ENCODE measurements around the gene RAD51B. TPM values are rescaled to one million over a fixed set of nuclear protein-coding genes. Genes with fewer than 3 reads are reported as not detected.

RAD51B gene
- total RNA-seq, 2 donors from 2014 or later: 9.3 to 12.1 TPM

DNA sequence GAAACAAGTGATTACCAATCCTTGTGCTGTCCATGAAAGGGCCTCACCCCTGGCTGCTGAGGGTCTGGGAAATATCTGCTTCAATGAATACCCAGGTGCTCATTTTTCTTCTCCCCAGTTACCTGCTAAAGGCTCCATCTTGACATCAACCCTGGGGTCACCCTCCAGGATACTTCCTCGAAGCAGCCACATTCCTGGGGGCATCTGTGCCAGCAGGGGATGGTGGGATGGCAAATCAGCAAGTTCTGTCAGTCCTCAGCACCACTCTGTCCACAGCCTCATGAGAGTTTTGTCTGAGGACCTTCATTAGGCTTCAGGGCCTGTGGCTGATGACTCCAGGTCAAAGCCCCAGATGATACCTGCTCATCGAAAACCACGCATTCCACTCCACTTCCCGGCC, 848.4 kb downstream of the RAD51B start:
- Histone ChIP-seq H3K9me3 (no peaks in the 10 kb centered on the region), H3K27ac (no peak overlapping the region), H3K27me3 (replicated peaks; ENCODE audit: insufficient read depth) (no peaks in the 10 kb centered on the region), H3K36me3 (no peaks in the 10 kb centered on the region), H3K4me3 (no peak overlapping the region), H3K4me1 (ENCODE audit: control insufficient read depth in 1 of 2, low read depth in 2 of 2) (peaks cover 28 to 89% of the 10 kb centered on the region in 2 donors)
- DNase-seq (ENCODE audit: low spot score): no peak
- TF ChIP-seq, protein P1, sequence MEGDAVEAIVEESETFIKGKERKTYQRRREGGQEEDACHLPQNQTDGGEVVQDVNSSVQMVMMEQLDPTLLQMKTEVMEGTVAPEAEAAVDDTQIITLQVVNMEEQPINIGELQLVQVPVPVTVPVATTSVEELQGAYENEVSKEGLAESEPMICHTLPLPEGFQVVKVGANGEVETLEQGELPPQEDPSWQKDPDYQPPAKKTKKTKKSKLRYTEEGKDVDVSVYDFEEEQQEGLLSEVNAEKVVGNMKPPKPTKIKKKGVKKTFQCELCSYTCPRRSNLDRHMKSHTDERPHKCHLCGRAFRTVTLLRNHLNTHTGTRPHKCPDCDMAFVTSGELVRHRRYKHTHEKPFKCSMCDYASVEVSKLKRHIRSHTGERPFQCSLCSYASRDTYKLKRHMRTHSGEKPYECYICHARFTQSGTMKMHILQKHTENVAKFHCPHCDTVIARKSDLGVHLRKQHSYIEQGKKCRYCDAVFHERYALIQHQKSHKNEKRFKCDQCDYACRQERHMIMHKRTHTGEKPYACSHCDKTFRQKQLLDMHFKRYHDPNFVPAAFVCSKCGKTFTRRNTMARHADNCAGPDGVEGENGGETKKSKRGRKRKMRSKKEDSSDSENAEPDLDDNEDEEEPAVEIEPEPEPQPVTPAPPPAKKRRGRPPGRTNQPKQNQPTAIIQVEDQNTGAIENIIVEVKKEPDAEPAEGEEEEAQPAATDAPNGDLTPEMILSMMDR (IDR thresholded peaks at IDR 0.05): no peak
- ATAC-seq (ENCODE audit: insufficient number of reproducible peaks, low FRiP score, low read depth): no peak

DNA sequence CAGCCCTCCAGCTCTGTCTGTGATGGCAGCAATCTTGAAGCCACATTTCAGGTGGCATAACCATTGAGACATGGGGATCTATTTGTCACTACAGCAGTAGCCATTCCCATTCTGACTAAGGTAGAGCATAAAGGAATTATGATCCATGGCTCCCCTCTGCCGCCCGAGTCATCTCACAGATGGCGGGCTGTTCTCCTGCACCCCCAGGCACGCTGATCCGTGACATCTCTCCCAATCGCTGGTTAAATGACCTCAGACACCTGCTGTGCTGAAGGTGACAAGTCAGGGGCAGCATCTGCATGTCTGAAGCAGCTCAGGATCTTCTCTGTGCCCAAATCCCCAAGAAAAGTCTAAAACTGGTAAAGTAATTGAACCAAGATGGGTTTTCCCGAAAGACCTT, 849.0 kb downstream of the RAD51B start:
- ATAC-seq (ENCODE audit: insufficient number of reproducible peaks, low FRiP score, low read depth): no peak
- Histone ChIP-seq H3K4me1 (ENCODE audit: control insufficient read depth in 1 of 2, low read depth in 2 of 2) (peaks cover 28 to 89% of the 10 kb centered on the region in 2 donors), H3K9me3 (no peaks in the 10 kb centered on the region), H3K36me3 (no peaks in the 10 kb centered on the region), H3K27me3 (replicated peaks; ENCODE audit: insufficient read depth) (no peaks in the 10 kb centered on the region), H3K4me3 (no peak overlapping the region), H3K27ac (no peak overlapping the region)
- TF ChIP-seq, protein P1 (IDR thresholded peaks at IDR 0.05): no peak
- no peak for DNase-seq (ENCODE audit: low spot score)

DNA sequence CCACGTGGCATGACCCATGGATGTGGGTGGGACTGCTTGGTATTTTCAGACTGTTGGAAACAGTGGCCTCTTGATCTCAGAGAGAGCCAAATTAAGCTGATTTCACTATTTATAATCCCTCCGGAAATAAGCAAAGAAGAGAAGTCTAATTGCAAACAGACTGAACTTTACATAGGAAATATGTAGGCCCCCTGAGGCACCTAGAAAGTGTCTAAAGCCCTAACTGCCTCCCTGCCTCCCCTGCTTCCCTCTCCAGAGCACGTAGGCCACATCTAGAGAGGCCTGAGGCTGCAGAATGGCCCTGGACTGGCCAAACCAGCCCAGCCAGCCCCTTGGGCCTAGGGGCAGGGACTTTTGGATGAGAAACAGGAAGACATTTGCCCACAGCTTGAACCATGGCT, 849.5 kb downstream of the RAD51B start:
- TF ChIP-seq, protein P1 (IDR thresholded peaks at IDR 0.05): no peak
- Histone ChIP-seq H3K27me3 (replicated peaks; ENCODE audit: insufficient read depth) (no peaks in the 10 kb centered on the region), H3K4me3 (no peak overlapping the region), H3K36me3 (no peaks in the 10 kb centered on the region), H3K4me1 (ENCODE audit: control insufficient read depth in 1 of 2, low read depth in 2 of 2) (peaks cover 28 to 84% of the 10 kb centered on the region in 2 donors), H3K9me3 (no peaks in the 10 kb centered on the region), H3K27ac (no peak overlapping the region)
- ATAC-seq (ENCODE audit: insufficient number of reproducible peaks, low FRiP score, low read depth) (no peak), DNase-seq (ENCODE audit: low spot score) (no peak)

DNA sequence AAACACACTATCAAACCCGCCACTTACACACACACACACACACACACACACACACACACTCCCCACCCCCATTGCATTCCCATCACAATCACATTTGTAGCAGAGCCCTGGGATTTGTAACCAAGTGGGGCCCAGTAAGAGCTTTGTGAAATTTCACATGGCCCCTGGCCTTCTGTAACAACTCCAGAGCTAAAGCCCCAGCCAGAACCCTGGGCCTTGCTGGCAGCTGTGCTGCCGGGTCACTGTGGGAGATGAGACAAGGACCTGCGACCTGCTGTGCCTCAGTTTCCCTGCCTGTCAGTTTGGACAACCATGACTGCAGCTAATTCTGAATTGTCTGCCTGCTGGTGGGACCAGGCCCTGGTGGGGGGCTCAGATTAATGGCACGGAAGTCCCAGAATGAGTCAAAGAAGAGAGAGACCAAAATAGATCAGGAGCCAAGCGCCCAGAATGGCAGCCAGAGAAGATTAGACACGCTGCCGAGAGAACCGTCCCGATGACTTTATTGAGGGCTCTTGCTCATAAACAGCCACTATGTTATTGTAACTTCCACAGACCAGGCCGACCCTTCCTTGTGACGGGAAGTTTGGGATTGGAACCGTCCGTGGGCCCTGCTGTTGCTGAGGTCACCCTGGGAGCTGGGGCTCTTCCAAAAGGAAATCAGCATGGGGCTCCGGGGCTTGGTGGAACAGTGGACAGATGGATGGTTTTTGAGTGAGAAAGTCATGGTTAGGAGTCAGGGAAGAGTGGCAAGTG, 850.2 kb downstream of the RAD51B start:
- H3K4me3 ChIP-seq: no peak overlapping the region
- H3K27ac ChIP-seq: peak overlapping the region in 1 of 2 donors; percentile 8

DNA sequence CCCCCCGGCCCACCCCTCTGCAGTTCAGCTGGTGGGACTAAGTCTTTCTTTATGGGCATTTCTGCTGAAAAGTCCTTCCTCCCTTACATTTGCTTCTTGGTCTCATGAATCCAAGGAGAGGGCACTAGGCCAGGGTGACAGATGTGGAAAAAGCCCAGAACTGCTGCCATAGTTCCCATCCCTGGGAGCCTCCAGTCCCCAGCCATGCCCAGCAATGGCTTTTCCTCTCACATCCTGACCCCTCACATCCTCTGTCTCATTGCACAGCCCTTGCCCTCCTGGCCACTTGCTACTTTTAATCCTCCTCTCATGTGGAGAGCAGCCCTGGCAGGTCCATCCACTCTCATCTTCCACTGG, 850.8 kb downstream of the RAD51B start:
- Histone ChIP-seq H3K9me3 (no peaks in the 10 kb centered on the region), H3K4me3 (no peak overlapping the region), H3K4me1 (ENCODE audit: control insufficient read depth in 1 of 2, low read depth in 2 of 2) (peaks cover 18 to 71% of the 10 kb centered on the region in 2 donors), H3K27ac (peak overlapping the region in 1 of 2 donors; percentile 5), H3K36me3 (no peaks in the 10 kb centered on the region), H3K27me3 (replicated peaks; ENCODE audit: insufficient read depth) (no peaks in the 10 kb centered on the region)
- DNase-seq (ENCODE audit: low spot score) (no peak), ATAC-seq (ENCODE audit: insufficient number of reproducible peaks, low FRiP score, low read depth) (no peak)
- TF ChIP-seq, protein P1 (IDR thresholded peaks at IDR 0.05): no peak

More for the DNA sequence above, 850.2 kb downstream of the RAD51B start:
- no peaks in the 10 kb centered on the region for H3K9me3 ChIP-seq
- TF ChIP-seq, protein P1 (IDR thresholded peaks at IDR 0.05): no peak
- no peaks in the 10 kb centered on the region for H3K36me3 ChIP-seq
- H3K27me3 ChIP-seq (replicated peaks; ENCODE audit: insufficient read depth): no peaks in the 10 kb centered on the region
- ATAC-seq (ENCODE audit: insufficient number of reproducible peaks, low FRiP score, low read depth) (no peak), DNase-seq (ENCODE audit: low spot score) (no peak)
- H3K4me1 ChIP-seq (ENCODE audit: control insufficient read depth in 1 of 2, low read depth in 2 of 2): peaks cover 23 to 77% of the 10 kb centered on the region in 2 donors

Data from thoracic aorta (tissue), 2 donors.